ENCODE results near the gene TTC28.
"Not testable (repeated sequence)": the region's sequence is repeated elsewhere in the genome, so short reads cannot be mapped to it uniquely, and the experiment has no call there.

DNA sequence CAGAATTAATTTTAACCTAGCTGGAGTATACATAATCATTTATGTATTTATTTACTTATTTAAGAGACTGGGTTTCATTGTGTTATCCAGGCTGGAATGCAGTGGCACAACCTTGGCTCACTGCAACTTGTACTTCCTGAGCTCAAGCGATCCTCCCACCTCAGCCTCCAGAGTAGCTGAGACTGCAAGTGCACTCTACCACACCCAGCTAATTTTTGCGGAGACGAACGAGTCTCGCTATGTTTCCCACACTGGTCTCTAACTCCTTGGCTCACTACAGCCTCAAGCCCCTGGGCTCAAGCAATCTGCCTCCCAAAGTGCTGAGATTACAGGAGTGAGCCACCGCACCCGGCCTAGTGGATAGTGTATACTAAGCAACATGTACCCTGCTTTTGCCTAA lies 1.5 kb downstream of the TTC28 start:
- TF ChIP-seq, protein P1, sequence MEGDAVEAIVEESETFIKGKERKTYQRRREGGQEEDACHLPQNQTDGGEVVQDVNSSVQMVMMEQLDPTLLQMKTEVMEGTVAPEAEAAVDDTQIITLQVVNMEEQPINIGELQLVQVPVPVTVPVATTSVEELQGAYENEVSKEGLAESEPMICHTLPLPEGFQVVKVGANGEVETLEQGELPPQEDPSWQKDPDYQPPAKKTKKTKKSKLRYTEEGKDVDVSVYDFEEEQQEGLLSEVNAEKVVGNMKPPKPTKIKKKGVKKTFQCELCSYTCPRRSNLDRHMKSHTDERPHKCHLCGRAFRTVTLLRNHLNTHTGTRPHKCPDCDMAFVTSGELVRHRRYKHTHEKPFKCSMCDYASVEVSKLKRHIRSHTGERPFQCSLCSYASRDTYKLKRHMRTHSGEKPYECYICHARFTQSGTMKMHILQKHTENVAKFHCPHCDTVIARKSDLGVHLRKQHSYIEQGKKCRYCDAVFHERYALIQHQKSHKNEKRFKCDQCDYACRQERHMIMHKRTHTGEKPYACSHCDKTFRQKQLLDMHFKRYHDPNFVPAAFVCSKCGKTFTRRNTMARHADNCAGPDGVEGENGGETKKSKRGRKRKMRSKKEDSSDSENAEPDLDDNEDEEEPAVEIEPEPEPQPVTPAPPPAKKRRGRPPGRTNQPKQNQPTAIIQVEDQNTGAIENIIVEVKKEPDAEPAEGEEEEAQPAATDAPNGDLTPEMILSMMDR (IDR thresholded peaks at IDR 0.05), result not testable (repeated sequence)
- not testable (repeated sequence) for TF ChIP-seq POLR2A (IDR thresholded peaks at IDR 0.05)

Measured in thyroid gland (tissue), 4 donors.